ENCODE measurements around the gene PSKH1. TPM values are rescaled to one million over a fixed set of nuclear protein-coding genes. Genes with fewer than 3 reads are reported as not detected.
A peak's percentile ranks its signal among the peaks of the same experiment; 100 is the strongest.

Gene PSKH1
- total and polyA plus RNA-seq, 4 donors: 8.3 to 23.8 (median 13.8) TPM

DNA sequence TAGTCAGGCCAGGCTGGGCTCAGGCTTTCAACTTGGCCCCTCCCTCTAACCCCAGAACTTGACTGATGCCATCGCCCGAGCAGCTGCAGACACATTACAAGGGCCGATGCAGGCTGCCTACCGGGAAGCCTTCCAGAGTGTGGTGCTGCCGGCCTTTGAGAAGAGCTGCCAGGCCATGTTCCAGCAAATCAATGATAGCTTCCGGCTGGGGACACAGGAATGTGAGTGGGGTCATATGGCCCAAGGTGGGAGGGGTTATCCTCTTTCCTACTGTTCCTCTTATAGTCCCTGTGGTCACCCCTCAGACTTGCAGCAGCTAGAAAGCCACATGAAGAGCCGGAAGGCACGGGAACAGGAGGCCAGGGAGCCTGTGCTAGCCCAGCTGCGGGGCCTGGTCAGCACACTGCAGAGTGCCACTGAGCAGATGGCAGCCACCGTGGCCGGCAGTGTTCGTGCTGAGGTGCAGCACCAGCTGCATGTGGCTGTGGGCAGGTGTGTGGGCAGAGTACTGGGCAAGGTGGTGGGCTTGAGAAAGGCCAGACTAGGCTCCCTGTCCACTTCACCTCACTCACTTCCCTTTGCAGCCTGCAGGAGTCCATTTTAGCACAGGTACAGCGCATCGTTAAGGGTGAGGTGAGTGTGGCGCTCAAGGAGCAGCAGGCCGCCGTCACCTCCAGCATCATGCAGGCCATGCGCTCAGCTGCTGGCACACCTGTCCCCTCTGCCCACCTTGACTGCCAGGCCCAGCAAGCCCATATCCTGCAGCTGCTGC, 10.5 kb upstream of the PSKH1 start:
- H3K9me3 ChIP-seq (ENCODE audit: control insufficient read depth in 4 of 4, low read length in 3 of 4): no peaks in the 10 kb centered on the region
- H3K27ac ChIP-seq (ENCODE audit: low read depth in 1 of 2, low read length in 2 of 2): no peak overlapping the region
- no peak overlapping the region for H3K9ac ChIP-seq (ENCODE audit: low read depth in 1 of 2, low read length in 2 of 2)
- H3K4me3 ChIP-seq (ENCODE audit: low read depth in 1 of 3, low read length in 3 of 3): no peak overlapping the region
- TF ChIP-seq YY1 (IDR thresholded peaks at IDR 0.05): no peak
- TF ChIP-seq, protein P1, sequence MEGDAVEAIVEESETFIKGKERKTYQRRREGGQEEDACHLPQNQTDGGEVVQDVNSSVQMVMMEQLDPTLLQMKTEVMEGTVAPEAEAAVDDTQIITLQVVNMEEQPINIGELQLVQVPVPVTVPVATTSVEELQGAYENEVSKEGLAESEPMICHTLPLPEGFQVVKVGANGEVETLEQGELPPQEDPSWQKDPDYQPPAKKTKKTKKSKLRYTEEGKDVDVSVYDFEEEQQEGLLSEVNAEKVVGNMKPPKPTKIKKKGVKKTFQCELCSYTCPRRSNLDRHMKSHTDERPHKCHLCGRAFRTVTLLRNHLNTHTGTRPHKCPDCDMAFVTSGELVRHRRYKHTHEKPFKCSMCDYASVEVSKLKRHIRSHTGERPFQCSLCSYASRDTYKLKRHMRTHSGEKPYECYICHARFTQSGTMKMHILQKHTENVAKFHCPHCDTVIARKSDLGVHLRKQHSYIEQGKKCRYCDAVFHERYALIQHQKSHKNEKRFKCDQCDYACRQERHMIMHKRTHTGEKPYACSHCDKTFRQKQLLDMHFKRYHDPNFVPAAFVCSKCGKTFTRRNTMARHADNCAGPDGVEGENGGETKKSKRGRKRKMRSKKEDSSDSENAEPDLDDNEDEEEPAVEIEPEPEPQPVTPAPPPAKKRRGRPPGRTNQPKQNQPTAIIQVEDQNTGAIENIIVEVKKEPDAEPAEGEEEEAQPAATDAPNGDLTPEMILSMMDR (IDR thresholded peaks at IDR 0.05; ENCODE audit: low read depth, low read length, missing input control): peak; percentile 2
- WGBS: 68% methylated on average over 18 of the region's 18 CpGs
- no peak for DNase-seq (ENCODE audit: low spot score)
- H3K27me3 ChIP-seq (ENCODE audit: control insufficient read depth in 4 of 4, insufficient read depth in 4 of 4, low read length in 3 of 4): no peaks in the 10 kb centered on the region
- H3K4me1 ChIP-seq (ENCODE audit: control insufficient read depth in 4 of 4, insufficient read depth in 4 of 4, low read length in 3 of 4): peaks cover 0 to 21% (median 9%) of the 10 kb centered on the region in 4 donors
- peaks cover 29 to 65% (median 44%) of the 10 kb centered on the region in 4 donors for H3K36me3 ChIP-seq (ENCODE audit: control insufficient read depth in 4 of 4, insufficient read depth in 3 of 4, low read depth in 1 of 4, low read length in 3 of 4)

DNA sequence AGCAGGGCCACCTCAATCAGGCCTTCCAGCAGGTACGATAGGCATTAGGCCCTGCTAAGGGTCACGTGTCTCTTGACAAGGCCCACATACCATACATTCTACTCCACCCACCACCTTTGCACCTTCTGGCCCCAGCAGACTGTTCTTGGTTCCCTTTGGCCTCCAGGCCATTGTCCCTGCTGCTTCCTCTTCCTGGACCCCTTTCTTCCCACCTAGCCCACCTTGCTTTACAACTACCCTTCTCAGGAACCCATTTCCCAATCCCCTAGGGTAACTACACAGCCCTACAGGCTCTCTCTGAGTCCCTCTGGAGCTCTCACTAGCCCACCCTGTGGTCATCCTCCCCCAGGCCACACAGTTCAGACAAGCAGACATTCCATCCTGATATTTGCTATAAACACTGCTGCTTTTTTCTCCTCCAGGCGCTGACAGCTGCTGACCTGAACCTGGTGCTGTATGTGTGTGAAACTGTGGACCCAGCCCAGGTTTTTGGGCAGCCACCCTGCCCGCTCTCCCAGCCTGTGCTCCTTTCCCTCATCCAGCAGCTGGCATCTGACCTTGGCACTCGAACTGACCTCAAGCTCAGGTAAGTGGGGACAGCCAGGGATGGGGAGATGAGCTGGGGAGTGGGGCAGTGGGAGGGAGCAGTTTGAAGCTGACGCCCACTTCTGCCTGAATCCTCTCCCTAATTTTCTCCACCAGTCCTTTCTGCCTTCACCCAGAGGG, 9.7 kb upstream of the PSKH1 start:
- no peaks in the 10 kb centered on the region for H3K9me3 ChIP-seq (ENCODE audit: control insufficient read depth in 4 of 4, low read length in 3 of 4)
- H3K36me3 ChIP-seq (ENCODE audit: control insufficient read depth in 4 of 4, insufficient read depth in 3 of 4, low read depth in 1 of 4, low read length in 3 of 4): peaks cover 29 to 57% (median 37%) of the 10 kb centered on the region in 4 donors
- TF ChIP-seq SP1 (IDR thresholded peaks at IDR 0.05): no peak
- TF ChIP-seq, protein P2, sequence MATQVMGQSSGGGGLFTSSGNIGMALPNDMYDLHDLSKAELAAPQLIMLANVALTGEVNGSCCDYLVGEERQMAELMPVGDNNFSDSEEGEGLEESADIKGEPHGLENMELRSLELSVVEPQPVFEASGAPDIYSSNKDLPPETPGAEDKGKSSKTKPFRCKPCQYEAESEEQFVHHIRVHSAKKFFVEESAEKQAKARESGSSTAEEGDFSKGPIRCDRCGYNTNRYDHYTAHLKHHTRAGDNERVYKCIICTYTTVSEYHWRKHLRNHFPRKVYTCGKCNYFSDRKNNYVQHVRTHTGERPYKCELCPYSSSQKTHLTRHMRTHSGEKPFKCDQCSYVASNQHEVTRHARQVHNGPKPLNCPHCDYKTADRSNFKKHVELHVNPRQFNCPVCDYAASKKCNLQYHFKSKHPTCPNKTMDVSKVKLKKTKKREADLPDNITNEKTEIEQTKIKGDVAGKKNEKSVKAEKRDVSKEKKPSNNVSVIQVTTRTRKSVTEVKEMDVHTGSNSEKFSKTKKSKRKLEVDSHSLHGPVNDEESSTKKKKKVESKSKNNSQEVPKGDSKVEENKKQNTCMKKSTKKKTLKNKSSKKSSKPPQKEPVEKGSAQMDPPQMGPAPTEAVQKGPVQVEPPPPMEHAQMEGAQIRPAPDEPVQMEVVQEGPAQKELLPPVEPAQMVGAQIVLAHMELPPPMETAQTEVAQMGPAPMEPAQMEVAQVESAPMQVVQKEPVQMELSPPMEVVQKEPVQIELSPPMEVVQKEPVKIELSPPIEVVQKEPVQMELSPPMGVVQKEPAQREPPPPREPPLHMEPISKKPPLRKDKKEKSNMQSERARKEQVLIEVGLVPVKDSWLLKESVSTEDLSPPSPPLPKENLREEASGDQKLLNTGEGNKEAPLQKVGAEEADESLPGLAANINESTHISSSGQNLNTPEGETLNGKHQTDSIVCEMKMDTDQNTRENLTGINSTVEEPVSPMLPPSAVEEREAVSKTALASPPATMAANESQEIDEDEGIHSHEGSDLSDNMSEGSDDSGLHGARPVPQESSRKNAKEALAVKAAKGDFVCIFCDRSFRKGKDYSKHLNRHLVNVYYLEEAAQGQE (IDR thresholded peaks at IDR 0.05): no peak
- TF ChIP-seq YY1 (IDR thresholded peaks at IDR 0.05): no peak
- TF ChIP-seq RAD21 (IDR thresholded peaks at IDR 0.05): no peak
- TF ChIP-seq HNF4G (IDR thresholded peaks at IDR 0.05): no peak
- TF ChIP-seq EGR1 (IDR thresholded peaks at IDR 0.05; ENCODE audit: low read depth in 2 of 2): no peak
- no peak for TF ChIP-seq NR2F2 (IDR thresholded peaks at IDR 0.05)
- no peak for TF ChIP-seq RXRA (IDR thresholded peaks at IDR 0.05)
- no peak for TF ChIP-seq TAF1 (conservative IDR thresholded peaks at IDR 0.05)
- TF ChIP-seq, protein P3, sequence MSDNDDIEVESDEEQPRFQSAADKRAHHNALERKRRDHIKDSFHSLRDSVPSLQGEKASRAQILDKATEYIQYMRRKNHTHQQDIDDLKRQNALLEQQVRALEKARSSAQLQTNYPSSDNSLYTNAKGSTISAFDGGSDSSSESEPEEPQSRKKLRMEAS (IDR thresholded peaks at IDR 0.05): no peak
- H3K27ac ChIP-seq (ENCODE audit: low read depth in 1 of 2, low read length in 2 of 2): no peak overlapping the region
- DNase-seq (ENCODE audit: low spot score): no peak
- H3K9ac ChIP-seq (ENCODE audit: low read depth in 1 of 2, low read length in 2 of 2): no peak overlapping the region
- peaks cover 0 to 21% (median 9%) of the 10 kb centered on the region in 4 donors for H3K4me1 ChIP-seq (ENCODE audit: control insufficient read depth in 4 of 4, insufficient read depth in 4 of 4, low read length in 3 of 4)
- WGBS: 74% methylated on average over 6 of the region's 6 CpGs
- H3K4me3 ChIP-seq (ENCODE audit: low read depth in 1 of 3, low read length in 3 of 3): no peak overlapping the region
- H3K27me3 ChIP-seq (ENCODE audit: control insufficient read depth in 4 of 4, insufficient read depth in 4 of 4, low read length in 3 of 4): no peaks in the 10 kb centered on the region

Data from liver (tissue), 9 donors.